ENCODE results near the gene NR2F1. TPM values are rescaled to one million over a fixed set of nuclear protein-coding genes. Genes with fewer than 3 reads are reported as not detected.
A peak's percentile ranks its signal among the peaks of the same experiment; 100 is the strongest.

The NR2F1 gene
- total and polyA plus RNA-seq, 4 experiments from 2014 or later = not detected

- POLR2A ChIA-PET (ENCODE audit: partially characterized antibody) = no interaction called here
- intact Hi-C loops (cut with micrococcal nuclease) = no loop called here
- CTCF ChIA-PET (ENCODE audit: partially characterized antibody) = interaction anchor here (0.6 to 1.2 kb wide), 2 partner anchors 13 to 45 kb away, joined by 3 to 4 read pairs; no protein-coding TSS in a partner anchor
These were observed 8.3 kb upstream of the NR2F1 start for GRCh38 chr5:93574491-93575305.

GRCh38 chr5:93575461-93576414 lies 7.3 kb upstream of the NR2F1 start:
- intact Hi-C loops (cut with micrococcal nuclease) = no loop called here

More at GRCh38 chr5:93574491-93575305, 8.3 kb upstream of the NR2F1 start:
- no peak overlapping the region for H3K27ac Mint-ChIP-seq
- no peaks in the 10 kb centered on the region for H3K36me3 Mint-ChIP-seq
- peaks cover 0 to 5% (median 0%) of the 10 kb centered on the region in 8 donors for H3K9me3 Mint-ChIP-seq
- Histone ChIP-seq H3K36me3 (ENCODE audit: insufficient read depth, low read length) (no peaks in the 10 kb centered on the region), H3K27me3 (ENCODE audit: insufficient read depth, low read length) (peaks cover 78% of the 10 kb centered on the region), H3K27ac (ENCODE audit: low read depth, low read length) (no peak overlapping the region), H3K4me3 (ENCODE audit: low read length in 2 of 2) (no peak overlapping the region), H3K9me3 (ENCODE audit: control insufficient read depth in 1 of 2, low read length in 2 of 2) (no peaks in the 10 kb centered on the region), H3K4me1 (ENCODE audit: insufficient read depth, low read length) (peaks cover 28% of the 10 kb centered on the region)
- peaks cover 76 to 78% of the 10 kb centered on the region in 2 donors for H3K27me3 Mint-ChIP-seq
- peaks cover 8 to 45% (median 24%) of the 10 kb centered on the region in 4 donors for H3K4me1 Mint-ChIP-seq
- H3K4me3 Mint-ChIP-seq = no peak overlapping the region
- no peak for DNase-seq

GRCh38 chr5:93576994-93577853 lies 5.8 kb upstream of the NR2F1 start:
- Mint-ChIP-seq H3K4me3 (peak overlapping the region in 1 of 8 donors; percentile 72), H3K36me3 (no peaks in the 10 kb centered on the region), H3K9me3 (peaks cover 0 to 6% (median 0%) of the 10 kb centered on the region in 8 donors), H3K27ac (peak overlapping the region in 2 of 7 donors; percentile 50 to 73), H3K4me1 (peaks cover 6 to 44% (median 21%) of the 10 kb centered on the region in 4 donors), H3K27me3 (peaks cover 67 to 70% of the 10 kb centered on the region in 2 donors)
- Histone ChIP-seq H3K9me3 (ENCODE audit: control insufficient read depth in 1 of 2, low read length in 2 of 2) (no peaks in the 10 kb centered on the region), H3K36me3 (ENCODE audit: insufficient read depth, low read length) (no peaks in the 10 kb centered on the region), H3K4me3 (ENCODE audit: low read length in 2 of 2) (no peak overlapping the region), H3K4me1 (ENCODE audit: insufficient read depth, low read length) (peaks cover 38% of the 10 kb centered on the region), H3K27me3 (ENCODE audit: insufficient read depth, low read length) (peaks cover 76% of the 10 kb centered on the region), H3K27ac (ENCODE audit: low read depth, low read length) (no peak overlapping the region)
- intact Hi-C loops (cut with micrococcal nuclease) = no loop called here
- ChIA-PET POLR2A (ENCODE audit: partially characterized antibody) (no interaction called here), CTCF (ENCODE audit: partially characterized antibody) (interaction anchor here (1.1 to 1.7 kb wide), 3 partner anchors 44 to 342 kb away, joined by 3 to 5 read pairs (median 3); no protein-coding TSS in a partner anchor)
- no peak for DNase-seq

More at GRCh38 chr5:93575461-93576414, 7.3 kb upstream of the NR2F1 start:
- Mint-ChIP-seq H3K36me3 (no peaks in the 10 kb centered on the region), H3K4me1 (peaks cover 12 to 48% (median 29%) of the 10 kb centered on the region in 4 donors), H3K9me3 (peaks cover 0 to 9% (median 0%) of the 10 kb centered on the region in 8 donors), H3K27ac (no peak overlapping the region), H3K27me3 (peaks cover 76 to 79% of the 10 kb centered on the region in 2 donors), H3K4me3 (no peak overlapping the region)
- Histone ChIP-seq H3K36me3 (ENCODE audit: insufficient read depth, low read length) (no peaks in the 10 kb centered on the region), H3K27ac (ENCODE audit: low read depth, low read length) (no peak overlapping the region), H3K27me3 (ENCODE audit: insufficient read depth, low read length) (peaks cover 80% of the 10 kb centered on the region), H3K9me3 (ENCODE audit: control insufficient read depth in 1 of 2, low read length in 2 of 2) (no peaks in the 10 kb centered on the region), H3K4me3 (ENCODE audit: low read length in 2 of 2) (no peak overlapping the region), H3K4me1 (ENCODE audit: insufficient read depth, low read length) (peaks cover 33% of the 10 kb centered on the region)
- no peak for DNase-seq
- POLR2A ChIA-PET (ENCODE audit: partially characterized antibody) = interaction anchor here (0.8 kb wide), 1 partner anchor 26 kb away, joined by 3 read pairs; no protein-coding TSS in a partner anchor
- CTCF ChIA-PET (ENCODE audit: partially characterized antibody) = interaction anchor here (0.6 to 1.7 kb wide), 2 partner anchors 46 to 225 kb away, joined by 3 to 5 read pairs; no protein-coding TSS in a partner anchor

GRCh38 chr5:93577854-93578812 lies 4.9 kb upstream of the NR2F1 start:
- H3K4me3 ChIP-seq (ENCODE audit: low read length in 2 of 2) = no peak overlapping the region
- DNase-seq = no peak
- Mint-ChIP-seq H3K9me3 (peaks cover 0 to 6% (median 0%) of the 10 kb centered on the region in 8 donors), H3K27ac (peak overlapping the region in 2 of 7 donors; percentile 65 to 73), H3K4me1 (peaks cover 6 to 38% (median 17%) of the 10 kb centered on the region in 4 donors), H3K4me3 (peak overlapping the region in 5 of 8 donors; percentile 41 to 72 (median 48)), H3K36me3 (no peaks in the 10 kb centered on the region), H3K27me3 (peaks cover 60 to 65% of the 10 kb centered on the region in 2 donors)
- intact Hi-C loops (cut with micrococcal nuclease) = no loop called here
- POLR2A ChIA-PET (ENCODE audit: partially characterized antibody) = no interaction called here
- no peak overlapping the region for H3K27ac ChIP-seq (ENCODE audit: low read depth, low read length)
- peaks cover 76% of the 10 kb centered on the region for H3K27me3 ChIP-seq (ENCODE audit: insufficient read depth, low read length)
- H3K4me1 ChIP-seq (ENCODE audit: insufficient read depth, low read length) = peaks cover 41% of the 10 kb centered on the region
- no peaks in the 10 kb centered on the region for H3K36me3 ChIP-seq (ENCODE audit: insufficient read depth, low read length)
- no peaks in the 10 kb centered on the region for H3K9me3 ChIP-seq (ENCODE audit: control insufficient read depth in 1 of 2, low read length in 2 of 2)
- CTCF ChIA-PET (ENCODE audit: partially characterized antibody) = interaction anchor here (1.1 to 3.5 kb wide), 3 partner anchors 17 to 341 kb away, joined by 3 to 11 read pairs (median 3); no protein-coding TSS in a partner anchor

- H3K4me1 ChIP-seq (ENCODE audit: insufficient read depth, low read length) = peaks cover 48% of the 10 kb centered on the region
- peaks cover 73% of the 10 kb centered on the region for H3K27me3 ChIP-seq (ENCODE audit: insufficient read depth, low read length)
- POLR2A ChIA-PET (ENCODE audit: partially characterized antibody) = no interaction called here
- DNase-seq = no peak
- no peaks in the 10 kb centered on the region for H3K36me3 ChIP-seq (ENCODE audit: insufficient read depth, low read length)
- intact Hi-C loops (cut with micrococcal nuclease) = no loop called here
- H3K9me3 ChIP-seq (ENCODE audit: control insufficient read depth in 1 of 2, low read length in 2 of 2) = no peaks in the 10 kb centered on the region
- peaks cover 10 to 30% (median 17%) of the 10 kb centered on the region in 4 donors for H3K4me1 Mint-ChIP-seq
- peak overlapping the region in 6 of 8 donors; percentile 26 to 75 (median 53) for H3K4me3 Mint-ChIP-seq
- peaks cover 55 to 60% of the 10 kb centered on the region in 2 donors for H3K27me3 Mint-ChIP-seq
- no peaks in the 10 kb centered on the region for H3K36me3 Mint-ChIP-seq
- H3K27ac Mint-ChIP-seq = no peak overlapping the region
- CTCF ChIA-PET (ENCODE audit: partially characterized antibody) = interaction anchor here (1.1 to 3.5 kb wide), 3 partner anchors 16 to 340 kb away, joined by 3 to 11 read pairs (median 3); no protein-coding TSS in a partner anchor
- H3K9me3 Mint-ChIP-seq = peaks cover 0 to 6% (median 0%) of the 10 kb centered on the region in 8 donors
- H3K4me3 ChIP-seq (ENCODE audit: low read length in 2 of 2) = no peak overlapping the region
- no peak overlapping the region for H3K27ac ChIP-seq (ENCODE audit: low read depth, low read length)
These were observed 4.0 kb upstream of the NR2F1 start for GRCh38 chr5:93578813-93579691.

Measured in CD4-positive, alpha-beta memory T cell (primary cell).